AG08396 (cell line): ENCODE results near the gene GPRIN2.
A peak's percentile ranks its signal among the peaks of the same experiment; 100 is the strongest.
"Not testable (repeated sequence)": the region's sequence is repeated elsewhere in the genome, so short reads cannot be mapped to it uniquely, and the experiment has no call there.

Source experiments
- DNase-seq: peaks from one replicate; pipeline ENCODE4 v3.0.0; 2012; ENCODE audit warnings: low spot score, mixed read lengths

Gene GPRIN2

DNA sequence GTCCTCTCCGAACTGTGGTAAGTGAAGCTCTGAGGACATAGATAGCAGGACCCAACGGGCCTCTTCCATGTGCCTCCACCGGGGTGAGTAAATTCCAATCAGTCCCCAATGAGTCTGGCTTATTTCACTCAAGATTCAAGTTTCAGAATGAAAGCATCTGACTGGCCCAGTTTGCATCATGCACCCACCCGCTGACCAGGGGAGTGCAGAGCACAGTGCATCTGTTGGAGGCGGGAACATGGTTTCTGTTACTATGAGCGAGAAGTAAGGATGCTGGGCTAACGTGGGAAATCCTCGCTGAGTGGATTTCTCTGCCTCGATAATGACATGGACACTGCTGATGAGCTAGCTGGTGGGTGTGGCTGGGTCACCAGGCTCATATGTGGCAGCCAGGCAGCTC is 10.7 kb upstream of the GPRIN2 start:
- DNase-seq, result not testable (repeated sequence)

DNA sequence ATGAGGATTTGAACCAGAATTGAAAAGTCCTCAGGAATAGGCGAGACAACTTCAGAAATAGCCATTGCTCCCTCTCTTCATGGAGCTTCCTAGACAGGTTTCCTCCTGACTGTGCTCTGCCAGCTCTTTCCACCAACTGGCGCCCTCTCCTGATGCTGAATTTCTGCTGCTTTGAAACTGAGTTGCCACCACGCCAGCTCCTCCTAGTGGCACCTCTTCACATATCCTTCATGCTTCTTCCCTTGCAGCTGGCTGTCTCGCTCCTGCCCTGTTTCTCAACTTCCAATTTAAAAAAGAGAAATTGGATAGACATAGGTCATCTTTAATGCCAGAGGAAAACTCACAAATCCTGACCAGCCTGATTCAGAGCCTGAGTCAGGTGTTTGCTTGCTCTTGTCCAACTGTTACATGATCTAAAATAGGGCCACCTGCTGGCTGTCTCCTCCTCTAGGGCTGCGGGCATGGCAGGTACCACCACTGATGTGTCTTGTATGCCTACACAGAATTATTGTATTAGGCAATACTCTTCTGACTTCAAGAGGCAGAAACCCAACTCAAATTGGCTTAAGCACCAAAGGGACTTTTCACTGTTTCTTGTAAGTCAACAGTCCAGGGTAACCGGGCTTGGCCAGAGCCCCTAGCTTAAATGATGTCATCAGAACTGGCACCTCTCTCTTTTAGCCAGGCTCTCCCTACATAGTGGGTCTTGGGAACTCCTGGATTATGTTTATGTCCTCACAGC is 9.3 kb upstream of the GPRIN2 start:
- DNase-seq, result not testable (repeated sequence)

DNA sequence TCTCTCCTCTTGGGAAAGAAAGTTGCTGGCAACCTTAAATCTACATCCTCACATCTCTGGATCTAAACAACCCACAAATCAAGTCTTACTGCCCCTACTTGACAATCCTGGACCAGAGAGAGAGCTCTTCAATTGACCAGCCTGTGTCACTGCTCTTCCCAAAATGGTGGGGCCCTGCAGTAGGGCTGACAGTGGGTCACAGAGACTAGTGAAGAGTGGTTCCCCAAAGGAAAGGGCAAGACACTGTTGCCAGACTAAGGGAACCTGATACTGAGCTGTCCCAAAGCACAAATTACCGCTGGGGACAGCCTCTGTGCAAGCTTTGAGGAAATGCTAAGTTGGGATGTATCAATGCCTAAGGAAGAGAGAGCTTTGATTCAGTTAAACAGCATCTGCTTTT is 4.5 kb upstream of the GPRIN2 start:
- no peak for DNase-seq

DNA sequence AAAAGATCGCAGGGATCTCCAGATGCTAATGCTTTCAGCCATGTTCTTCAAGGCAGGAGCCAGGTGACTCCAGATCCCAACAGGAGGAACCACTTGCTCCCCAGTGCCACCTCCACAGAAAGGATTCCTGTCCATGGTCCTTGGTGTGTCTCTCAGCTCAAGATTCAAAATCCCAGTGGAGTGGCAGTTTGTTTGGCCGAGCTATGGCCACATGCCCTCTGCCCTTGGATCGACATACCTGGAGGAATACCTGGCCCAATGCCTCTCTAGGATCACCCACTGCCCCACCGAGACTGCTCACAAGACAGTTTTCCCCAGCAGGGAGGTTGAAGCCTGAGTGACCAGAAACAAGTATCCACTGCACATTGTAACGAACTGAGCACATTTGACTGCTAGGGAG is 3.9 kb upstream of the GPRIN2 start:
- DNase-seq, result no peak

DNA sequence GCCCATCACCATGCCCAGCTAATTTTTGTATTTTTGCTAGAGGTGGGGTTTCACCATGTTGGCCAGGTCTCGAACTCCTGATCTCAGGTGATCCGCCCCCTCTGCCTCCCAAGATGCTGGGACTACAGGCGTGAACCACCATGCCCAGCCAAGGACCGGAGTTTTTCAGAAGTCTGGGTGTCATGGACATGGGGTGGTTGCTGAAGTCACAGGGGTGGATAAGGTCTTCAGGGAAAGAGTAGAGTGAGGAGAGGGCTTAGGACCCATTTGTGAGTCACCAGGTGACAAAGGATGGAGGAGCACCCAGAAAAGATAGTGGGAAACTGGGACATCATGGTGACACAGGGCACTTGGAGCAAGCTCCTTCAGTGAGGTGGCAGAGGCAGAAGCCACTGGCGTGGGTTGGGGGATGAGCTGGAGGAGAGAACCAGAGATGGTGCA is 2.8 kb upstream of the GPRIN2 start:
- no peak for DNase-seq

DNA sequence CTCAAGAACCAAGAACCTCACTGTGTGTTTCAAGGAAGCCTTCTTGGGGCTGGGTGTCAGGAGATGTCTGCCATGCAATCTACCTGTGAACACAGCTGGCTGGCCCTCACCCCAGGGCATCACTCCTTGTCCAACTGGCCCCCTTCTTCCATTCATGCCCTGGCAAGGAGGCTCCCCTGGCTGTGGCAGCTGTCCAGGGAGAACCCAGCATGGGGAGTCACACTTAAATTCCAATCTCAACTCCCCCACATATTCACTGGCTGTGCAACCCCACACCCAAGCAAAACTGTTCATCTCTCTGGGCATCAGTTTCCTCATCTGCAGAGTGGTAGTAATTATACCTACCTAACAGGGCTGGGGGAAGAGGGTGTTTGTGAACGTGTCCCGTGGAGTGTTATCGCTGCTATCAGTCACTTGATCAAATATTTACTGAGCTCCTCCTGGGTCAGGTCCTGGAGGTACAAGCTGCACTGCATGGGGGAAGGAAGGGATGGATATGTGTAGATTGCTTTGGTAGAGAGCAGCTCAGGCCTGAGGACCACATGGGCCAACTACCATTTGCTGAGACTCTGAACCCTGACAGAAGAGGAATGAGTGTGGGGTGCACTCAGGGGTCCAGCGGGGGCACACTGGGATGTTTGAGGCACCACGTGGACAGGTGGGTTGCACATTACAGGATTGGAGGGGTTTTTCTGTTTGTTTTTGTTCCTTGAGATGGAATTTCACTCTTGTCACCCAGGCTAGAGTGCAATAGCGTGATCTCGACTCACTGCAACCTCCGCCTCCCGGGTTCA is 2.1 kb upstream of the GPRIN2 start:
- DNase-seq, result no peak

DNA sequence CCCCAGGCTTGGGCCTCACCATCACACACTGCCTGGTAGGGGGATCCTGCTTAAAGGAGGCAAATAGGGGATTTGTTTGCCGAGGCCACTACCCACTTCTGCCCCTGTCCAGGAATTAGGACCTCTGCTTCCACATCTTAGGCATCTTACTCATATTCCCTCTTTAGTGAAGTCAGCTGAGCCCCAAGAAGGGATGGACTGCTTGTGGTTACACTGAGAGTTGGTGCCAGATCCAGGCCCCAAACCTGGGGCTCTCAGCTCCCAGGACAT is 1.6 kb upstream of the GPRIN2 start:
- DNase-seq, result no peak

DNA sequence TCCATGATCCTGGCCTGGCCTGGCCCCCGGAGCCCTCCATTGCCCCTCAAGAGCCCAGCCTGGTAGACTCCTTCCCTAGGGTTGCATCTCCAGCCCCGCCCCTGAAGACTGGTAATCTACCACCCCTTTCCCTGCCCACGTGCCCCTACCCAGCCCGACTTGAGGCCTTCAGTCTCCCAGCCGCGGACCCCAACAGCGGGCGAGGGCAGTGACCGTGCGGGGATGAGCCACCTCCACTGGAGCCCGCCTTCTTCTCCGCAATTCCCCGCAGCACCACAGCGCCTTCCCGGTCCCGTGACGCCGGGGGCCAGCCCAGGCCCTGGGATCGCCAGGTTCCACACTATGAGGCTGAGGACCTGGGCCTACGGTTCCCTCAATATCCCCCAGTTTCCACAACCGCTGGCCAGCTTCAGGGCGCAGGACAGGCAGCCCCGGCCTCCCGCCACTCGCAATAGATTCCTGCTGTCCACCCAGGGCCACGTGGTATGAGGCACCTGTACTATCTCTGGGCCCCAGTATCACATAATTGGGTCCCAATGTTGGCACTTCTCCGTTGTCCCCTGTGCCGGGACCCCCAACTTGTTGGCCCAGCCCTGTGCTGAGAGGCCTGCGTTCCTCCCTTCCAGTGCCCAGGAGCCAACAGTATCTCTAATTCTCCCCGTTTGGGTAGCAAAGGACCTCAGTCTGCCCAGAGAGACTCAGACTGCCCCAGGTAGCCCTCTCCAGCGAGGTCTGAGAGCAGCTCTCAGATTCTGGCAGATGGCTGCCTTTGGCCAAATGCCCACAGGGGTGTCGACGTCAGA is 1.1 kb upstream of the GPRIN2 start:
- DNase-seq, result no peak

DNA sequence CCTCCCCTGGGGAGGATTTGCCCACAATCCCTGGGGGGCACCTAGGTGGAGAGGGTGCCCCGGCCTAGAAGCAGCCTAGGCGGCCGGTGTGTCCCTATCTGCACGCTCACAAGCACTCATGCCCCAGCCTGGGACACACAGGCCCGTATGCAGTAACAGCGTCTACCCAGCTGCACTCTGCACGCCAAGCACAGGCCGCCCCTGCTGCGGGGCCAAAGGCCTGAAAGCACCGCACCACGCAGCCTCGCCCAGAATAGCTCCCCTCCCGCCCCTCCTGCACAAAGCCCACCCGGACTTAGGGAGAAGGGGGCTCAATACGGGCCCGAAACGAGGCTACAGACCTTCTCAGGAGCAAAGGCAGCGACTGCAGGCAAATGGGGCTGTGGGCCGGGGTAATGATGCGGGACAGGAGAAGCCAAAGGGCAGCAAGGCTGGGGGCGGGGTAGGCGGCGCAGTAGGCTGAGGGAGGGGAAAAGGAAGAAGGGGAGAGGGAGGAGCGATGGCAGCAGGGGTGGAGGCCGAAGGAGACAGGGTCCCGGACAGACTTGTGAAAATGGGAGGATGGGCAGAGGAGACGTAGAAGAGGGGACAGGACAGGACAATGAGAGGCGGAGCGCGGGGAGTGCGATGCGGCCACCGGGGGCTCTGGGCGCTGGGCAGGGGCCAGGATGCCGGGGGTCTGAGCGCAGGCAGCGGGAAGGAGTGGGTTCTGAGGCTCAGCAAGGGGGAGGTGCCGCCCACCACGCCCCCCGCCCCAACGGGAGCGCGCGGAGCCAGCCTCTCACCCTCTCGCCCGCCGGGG is 544 bp downstream of the GPRIN2 start:
- DNase-seq, result no peak

DNA sequence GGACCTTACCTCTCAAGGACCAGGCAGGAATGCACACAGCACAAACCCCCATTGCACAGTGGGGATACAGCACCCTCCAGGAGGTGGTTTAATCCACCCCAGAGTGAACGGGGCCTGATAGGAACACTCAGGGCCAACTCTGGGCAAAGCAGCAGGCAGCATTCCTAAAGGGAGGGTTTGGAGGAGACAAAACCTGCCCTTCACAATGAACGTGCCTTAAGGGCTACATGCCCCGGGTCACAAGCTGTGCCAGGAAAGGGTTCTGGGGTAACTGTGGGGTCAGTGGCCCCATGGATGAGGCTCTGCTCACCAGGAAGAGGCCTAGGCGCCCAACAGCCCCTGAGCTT is 1.1 kb downstream of the GPRIN2 start:
- no peak for DNase-seq

DNA sequence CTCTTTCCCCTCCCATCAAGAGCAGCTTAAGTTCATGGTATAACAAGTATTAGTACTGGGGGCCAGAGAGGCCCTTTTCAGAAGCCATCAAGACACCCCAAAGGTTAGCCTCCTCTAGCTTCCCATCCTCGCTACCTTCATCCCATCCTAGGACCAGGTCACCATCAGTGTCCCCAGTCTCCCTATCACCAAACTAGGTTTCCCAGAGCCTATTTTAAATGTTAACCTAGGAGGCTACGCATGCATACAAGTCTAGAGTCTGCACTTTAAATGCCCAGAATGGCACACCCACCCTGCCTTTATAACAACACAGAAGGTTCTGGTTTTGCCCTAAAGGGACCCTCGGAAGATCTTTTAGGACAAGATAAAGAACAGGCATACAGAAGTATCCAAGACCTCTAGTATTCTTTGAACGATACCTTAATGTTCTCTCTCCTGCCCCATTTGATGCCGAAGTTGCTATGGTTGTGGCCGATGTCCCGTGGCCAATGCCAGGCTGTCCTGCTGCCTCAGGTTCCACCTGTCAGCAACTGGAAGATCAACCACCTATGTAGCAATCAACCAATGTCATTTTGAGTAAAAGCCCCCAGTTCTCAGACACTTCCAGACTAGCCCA is 2.2 kb downstream of the GPRIN2 start:
- DNase-seq, result no peak

DNA sequence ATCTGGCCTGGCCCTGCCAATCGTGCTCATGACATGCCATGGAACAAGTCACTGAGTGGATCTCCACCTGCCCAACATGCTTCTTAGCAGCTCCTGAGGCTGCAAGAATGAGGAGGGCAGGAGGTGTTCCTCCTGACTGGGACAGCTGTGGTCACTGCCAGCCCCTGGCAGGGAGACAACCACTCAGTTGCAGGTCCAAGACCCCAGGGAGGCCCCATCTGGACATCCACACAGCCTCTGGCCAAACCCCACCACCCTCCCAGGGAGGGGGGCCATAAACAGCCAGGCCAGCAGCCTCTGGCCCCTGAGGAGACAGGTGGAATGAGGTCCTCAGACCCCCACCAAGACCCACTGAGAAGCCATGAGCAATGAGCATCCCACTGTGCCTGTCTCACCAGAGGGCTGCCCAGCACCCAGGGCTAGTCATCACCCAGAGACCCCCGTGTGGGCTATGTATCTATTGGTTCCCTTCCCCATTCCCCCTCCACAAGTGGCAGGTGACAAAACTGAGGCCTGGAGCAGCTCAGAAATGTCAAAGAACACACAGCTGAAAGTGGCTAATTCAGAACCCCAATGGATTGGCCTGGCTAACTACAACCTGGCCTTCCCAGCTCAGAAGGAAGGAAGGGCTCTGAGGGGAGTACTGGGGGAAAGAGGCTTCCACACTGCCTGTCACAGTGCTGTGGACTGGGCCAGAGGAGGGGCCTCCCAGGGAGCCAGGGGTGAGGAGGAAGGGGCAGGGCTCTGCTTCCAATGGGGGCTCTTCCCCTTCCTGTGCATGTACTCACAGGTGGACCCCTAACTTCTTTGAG is 3.0 kb downstream of the GPRIN2 start:
- no peak for DNase-seq

DNA sequence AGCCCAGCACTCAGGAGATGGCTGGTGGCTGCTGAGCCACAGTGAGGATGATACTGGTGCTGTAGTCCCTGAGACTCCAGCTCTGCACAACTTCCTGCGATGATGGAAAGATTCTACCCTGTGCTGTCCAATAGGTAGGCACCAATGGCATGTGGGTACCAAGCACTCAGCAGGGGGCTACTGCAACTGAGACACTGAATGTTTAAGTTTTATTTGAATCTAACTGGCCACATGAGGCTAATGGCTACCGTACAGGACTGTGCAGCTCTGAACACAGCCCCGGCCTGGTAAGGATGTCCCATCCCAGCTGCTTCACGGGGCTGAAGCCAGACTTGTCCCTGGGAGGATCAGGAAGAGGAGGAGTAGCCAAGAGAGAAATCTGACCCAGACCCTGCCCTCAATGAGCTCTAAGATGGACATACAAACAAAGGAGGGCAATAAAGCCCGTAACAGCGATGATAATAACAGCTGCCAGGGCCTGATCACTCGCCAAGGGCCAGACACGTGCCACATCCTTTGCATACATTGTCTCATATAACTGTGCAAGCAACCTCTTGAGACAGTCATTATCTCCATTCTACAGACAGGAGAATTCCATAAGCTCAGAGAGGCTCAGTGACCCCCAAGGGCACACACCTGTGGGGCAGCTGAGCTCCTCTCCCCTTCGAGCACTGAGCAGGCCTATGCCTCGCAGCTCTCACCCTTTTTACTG is 3.8 kb downstream of the GPRIN2 start:
- DNase-seq, result no peak

DNA sequence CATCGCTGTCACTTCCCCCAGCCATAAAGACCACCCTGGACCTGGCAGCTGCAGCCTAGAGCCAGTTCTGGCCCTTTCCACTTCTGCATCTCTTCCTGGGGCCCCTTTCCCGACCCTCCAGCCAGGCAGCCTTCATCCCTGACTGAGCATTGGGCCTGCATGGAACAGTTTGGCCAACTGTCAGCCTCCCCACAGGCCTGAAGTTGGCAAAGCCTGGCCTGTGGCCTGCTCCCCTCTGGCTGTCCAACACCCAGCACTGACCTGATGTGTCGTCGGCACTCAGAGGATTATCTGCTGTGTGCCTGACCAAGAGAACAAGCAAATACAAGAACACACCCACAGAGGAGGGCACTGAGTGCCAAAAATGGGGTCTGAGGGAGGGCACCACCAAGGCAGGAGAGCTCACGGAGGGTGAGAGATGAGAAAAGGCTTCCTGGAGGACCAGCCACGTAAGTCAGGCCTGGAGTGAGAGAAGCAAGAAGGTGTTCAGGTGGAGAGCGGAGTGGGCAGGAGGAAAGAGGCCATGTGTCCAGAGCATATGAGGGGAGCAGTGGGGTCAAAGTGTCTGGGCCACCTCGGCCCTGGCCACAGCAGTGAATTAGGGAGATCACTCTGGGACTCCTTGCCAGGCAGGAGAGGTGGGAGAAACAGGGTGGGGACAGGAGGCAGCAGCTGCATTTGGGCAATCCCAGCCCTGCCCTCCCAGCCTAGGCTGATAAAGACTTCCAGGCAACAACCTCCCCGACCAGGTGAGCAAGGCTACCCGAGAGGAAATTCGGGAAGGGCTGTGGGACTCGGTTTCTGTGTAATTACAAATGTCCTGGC is 4.5 kb downstream of the GPRIN2 start:
- DNase-seq, result no peak

DNA sequence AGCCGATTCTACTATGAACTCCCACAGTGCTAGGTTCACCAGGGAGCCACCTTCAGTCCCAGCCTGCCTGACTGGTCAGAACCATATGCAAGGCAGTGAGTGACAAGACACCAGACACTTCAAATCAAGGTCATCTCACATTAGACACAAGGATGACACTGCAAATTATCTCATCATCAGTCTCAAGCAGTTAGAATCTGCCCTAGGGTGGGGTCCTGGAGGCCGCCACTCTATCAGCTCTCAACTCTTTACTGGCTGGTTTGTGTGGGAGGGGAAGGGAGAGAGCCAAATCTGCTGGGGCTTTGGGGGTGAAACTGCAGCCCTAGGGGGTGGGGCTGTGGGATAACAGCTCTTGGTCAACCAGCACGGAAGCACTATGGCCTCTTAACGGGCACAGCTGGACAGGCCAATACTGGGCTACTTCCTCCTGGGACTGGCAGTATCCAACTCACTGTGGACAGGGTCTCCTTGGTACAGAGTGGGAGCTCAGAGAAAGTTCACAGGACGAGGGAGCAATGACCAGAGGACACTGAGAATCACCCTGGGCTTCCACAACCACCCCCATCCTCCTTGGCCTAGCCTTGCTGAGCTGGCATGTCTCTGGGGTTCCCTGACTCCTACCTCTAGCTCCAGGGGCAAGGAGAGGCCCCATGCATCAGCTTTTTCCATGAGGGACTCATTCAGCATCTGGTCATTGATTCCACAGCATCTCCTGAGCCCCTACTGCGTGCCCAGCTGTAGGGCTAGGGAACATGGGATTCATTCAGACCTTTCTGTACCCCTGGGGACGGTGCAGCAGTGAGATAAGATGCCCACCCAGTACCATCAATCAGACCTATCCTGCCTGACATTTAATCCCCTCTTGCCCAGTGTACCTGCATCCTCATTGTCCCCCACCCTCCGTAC is 5.4 kb downstream of the GPRIN2 start:
- DNase-seq, result peak; percentile 27

DNA sequence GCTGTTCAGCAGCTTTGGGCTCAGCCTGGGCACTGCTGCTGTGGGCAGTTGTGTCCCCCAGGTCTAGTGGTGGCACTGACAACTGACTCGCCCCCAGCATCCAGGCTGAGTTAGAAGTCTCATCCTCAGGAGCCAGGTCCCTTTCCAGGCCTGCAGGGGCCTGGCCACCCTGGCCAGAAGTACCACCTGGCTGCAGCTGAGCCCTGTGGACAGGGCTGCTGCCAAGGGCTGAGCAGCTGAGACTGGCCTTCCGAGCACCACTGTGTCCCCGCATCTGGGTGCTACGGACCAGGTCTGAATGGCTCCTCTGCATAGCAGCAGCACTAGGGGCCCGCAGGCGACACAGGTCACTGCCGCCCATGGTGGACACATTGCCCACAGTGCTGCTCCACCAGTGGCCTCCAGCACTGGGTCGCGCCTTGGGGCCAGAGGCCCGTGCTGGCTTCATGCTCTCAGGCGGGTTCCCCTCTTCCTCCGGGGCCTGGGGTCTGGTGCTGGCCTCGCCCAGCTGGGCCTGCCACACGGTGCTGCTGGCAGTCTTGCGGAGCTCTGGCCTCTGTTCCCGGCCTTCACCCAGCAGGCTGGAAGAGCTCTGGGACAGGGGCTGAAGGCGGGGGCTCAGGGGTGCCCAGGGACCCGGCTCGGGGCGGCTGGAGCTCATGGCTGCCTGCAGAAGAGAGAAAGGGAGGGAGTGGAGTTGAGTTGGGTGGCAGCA is 6.2 kb downstream of the GPRIN2 start:
- peak; percentile 43 for DNase-seq
